ENCODE data around the gene ATG10. TPM values are rescaled to one million over a fixed set of nuclear protein-coding genes. Genes with fewer than 3 reads are reported as not detected.
"Not testable (repeated sequence)": the region's sequence is repeated elsewhere in the genome, so short reads cannot be mapped to it uniquely, and the experiment has no call there.

Gene ATG10
- total RNA-seq, 1 donor from 2014 or later: 8.7 TPM

GRCh38 chr5:82023644-82024043 is 51.8 kb downstream of the ATG10 start:
- Mint-ChIP-seq H3K27ac (no peak overlapping the region), H3K27me3 (no peaks in the 10 kb centered on the region), H3K4me1 (ENCODE audit: unreplicated experiment) (peaks cover 8% of the 10 kb centered on the region), H3K9me3 (no peaks in the 10 kb centered on the region), H3K36me3 (peaks cover under 1% of the 10 kb centered on the region), H3K4me3 (no peak overlapping the region)
- TF ChIP-seq, protein P1, sequence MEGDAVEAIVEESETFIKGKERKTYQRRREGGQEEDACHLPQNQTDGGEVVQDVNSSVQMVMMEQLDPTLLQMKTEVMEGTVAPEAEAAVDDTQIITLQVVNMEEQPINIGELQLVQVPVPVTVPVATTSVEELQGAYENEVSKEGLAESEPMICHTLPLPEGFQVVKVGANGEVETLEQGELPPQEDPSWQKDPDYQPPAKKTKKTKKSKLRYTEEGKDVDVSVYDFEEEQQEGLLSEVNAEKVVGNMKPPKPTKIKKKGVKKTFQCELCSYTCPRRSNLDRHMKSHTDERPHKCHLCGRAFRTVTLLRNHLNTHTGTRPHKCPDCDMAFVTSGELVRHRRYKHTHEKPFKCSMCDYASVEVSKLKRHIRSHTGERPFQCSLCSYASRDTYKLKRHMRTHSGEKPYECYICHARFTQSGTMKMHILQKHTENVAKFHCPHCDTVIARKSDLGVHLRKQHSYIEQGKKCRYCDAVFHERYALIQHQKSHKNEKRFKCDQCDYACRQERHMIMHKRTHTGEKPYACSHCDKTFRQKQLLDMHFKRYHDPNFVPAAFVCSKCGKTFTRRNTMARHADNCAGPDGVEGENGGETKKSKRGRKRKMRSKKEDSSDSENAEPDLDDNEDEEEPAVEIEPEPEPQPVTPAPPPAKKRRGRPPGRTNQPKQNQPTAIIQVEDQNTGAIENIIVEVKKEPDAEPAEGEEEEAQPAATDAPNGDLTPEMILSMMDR (conservative IDR thresholded peaks at IDR 0.05): no peak
- DNase-seq (ENCODE audit: extremely low spot score, unreplicated experiment): no peak

DNA sequence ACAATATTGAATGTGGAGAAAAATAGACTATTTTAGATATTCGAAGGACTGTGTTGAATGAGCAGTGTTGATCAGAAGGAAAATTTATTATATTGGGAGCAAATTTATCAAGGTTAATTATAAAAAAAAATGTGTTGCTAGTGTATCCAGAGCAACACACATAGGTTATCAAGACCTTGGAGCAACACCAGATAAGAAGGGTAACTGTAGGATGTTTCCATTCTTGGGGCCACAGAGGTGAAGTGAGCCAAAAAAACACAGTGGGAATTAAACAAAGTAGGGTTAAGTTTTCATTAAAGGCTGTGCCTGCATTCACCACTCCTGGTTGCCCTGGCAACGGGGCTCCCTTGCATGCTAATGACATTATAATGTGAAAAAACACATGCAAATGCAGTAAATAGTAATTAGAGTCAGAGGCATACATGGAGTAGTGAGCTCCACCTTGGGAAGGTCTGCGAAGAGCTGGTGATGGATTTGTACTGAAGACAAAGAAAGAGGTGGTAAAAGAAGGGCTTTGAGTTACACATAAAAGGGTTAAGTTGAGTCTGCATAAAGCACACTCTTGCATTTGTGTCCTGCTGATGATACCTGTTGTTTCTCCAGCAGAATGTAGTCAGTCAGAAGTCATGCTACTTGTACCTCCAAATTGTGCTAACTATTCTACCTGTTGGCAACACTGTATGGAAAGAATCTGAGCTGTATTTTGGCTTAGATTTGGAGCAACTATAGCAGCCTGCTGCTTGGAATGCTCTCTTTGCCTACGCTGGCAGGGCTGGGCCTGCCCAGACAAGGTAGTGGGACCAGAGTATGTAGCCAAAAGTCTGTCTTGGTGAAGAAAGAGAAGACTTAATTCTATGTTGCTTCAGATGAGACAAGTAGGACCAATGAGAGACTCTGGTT is 59.6 kb downstream of the ATG10 start:
- no peak for DNase-seq (ENCODE audit: extremely low spot score, unreplicated experiment)
- no peaks in the 10 kb centered on the region for H3K36me3 Mint-ChIP-seq
- H3K27me3 Mint-ChIP-seq: no peaks in the 10 kb centered on the region
- no peak overlapping the region for H3K27ac Mint-ChIP-seq
- H3K4me1 Mint-ChIP-seq (ENCODE audit: unreplicated experiment): no peaks in the 10 kb centered on the region
- H3K9me3 Mint-ChIP-seq: no peaks in the 10 kb centered on the region
- TF ChIP-seq, protein P1 (conservative IDR thresholded peaks at IDR 0.05): no peak
- H3K4me3 Mint-ChIP-seq: no peak overlapping the region

GRCh38 chr5:82042894-82043293 is 71.1 kb downstream of the ATG10 start:
- not testable (repeated sequence) for DNase-seq (ENCODE audit: extremely low spot score, unreplicated experiment); H3K4me3 Mint-ChIP-seq; H3K4me1 Mint-ChIP-seq (ENCODE audit: unreplicated experiment); H3K9me3 Mint-ChIP-seq; H3K27ac Mint-ChIP-seq; H3K27me3 Mint-ChIP-seq
- H3K36me3 Mint-ChIP-seq: peaks cover 20% of the 10 kb centered on the region

GRCh38 chr5:82044010-82044409 is 72.2 kb downstream of the ATG10 start:
- no peak overlapping the region for H3K27ac Mint-ChIP-seq
- no peaks in the 10 kb centered on the region for H3K9me3 Mint-ChIP-seq
- H3K4me3 Mint-ChIP-seq: no peak overlapping the region
- peaks cover 13% of the 10 kb centered on the region for H3K36me3 Mint-ChIP-seq
- no peaks in the 10 kb centered on the region for H3K4me1 Mint-ChIP-seq (ENCODE audit: unreplicated experiment)
- TF ChIP-seq, protein P1 (conservative IDR thresholded peaks at IDR 0.05): no peak
- no peak for DNase-seq (ENCODE audit: extremely low spot score, unreplicated experiment)
- H3K27me3 Mint-ChIP-seq: no peaks in the 10 kb centered on the region

DNA sequence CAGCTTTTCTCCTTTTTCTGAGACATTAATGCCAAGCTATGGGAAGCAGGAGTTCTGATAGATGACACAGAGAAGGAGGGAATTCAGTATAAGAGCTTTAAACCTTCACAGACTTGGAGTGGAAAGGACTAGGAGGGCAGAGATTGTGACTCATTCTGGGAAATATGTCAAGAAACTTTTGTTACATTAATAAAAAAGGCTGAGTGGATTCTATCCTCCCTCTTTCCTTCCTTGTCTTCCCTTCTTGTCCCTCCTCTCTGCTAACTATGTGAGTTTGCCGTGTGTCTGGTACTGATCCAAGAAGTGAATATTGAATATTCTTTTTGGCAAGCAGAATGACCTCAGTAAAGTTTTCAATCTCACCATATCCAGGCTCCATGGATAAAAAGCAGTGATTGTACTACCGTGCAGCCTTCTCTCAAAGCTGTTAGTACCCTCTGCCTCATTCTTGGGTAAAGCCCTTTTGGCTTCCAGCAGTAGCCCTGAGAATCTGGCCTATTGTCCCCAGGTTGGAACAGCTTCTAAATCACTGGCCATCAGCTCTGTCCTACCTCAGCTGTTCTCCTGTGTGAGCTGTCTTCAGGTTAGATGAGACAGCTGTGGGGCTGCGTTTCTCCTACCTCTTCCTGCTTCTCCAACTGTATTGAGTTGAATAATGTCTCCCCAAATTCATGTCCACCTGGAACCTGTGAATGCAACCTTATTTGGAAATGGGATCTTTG is 73.9 kb downstream of the ATG10 start:
- no peak for DNase-seq (ENCODE audit: extremely low spot score, unreplicated experiment)
- TF ChIP-seq, protein P1 (conservative IDR thresholded peaks at IDR 0.05): no peak
- H3K4me3 Mint-ChIP-seq: no peak overlapping the region
- H3K9me3 Mint-ChIP-seq: no peaks in the 10 kb centered on the region
- peaks cover 13% of the 10 kb centered on the region for H3K36me3 Mint-ChIP-seq
- no peak overlapping the region for H3K27ac Mint-ChIP-seq
- H3K4me1 Mint-ChIP-seq (ENCODE audit: unreplicated experiment): no peaks in the 10 kb centered on the region
- no peaks in the 10 kb centered on the region for H3K27me3 Mint-ChIP-seq

DNA sequence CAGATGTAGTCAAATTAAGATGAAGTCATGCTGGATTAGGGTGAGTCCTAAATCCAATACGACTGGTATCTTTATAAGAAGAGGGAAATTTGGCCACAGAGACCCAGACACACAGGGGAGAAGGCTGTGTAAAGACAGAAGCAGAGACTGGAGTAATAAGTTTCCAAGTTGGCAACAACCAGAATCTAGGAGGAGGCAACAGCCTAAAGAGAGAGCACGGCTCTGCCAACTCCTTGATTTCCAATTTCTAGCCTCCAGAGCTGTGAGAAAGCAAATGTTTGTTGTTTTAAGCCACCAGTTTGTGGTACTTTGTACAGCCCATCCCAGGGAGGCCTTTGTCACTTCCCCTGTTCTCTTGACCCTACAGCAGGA is 74.4 kb downstream of the ATG10 start:
- no peaks in the 10 kb centered on the region for H3K27me3 Mint-ChIP-seq
- H3K36me3 Mint-ChIP-seq: peaks cover 13% of the 10 kb centered on the region

More for the DNA sequence above, 74.4 kb downstream of the ATG10 start:
- Mint-ChIP-seq H3K27ac (no peak overlapping the region), H3K9me3 (no peaks in the 10 kb centered on the region), H3K4me1 (ENCODE audit: unreplicated experiment) (no peaks in the 10 kb centered on the region), H3K4me3 (no peak overlapping the region)
- no peak for DNase-seq (ENCODE audit: extremely low spot score, unreplicated experiment)
- TF ChIP-seq, protein P1 (conservative IDR thresholded peaks at IDR 0.05): no peak
